Naive B cell (primary cell): ENCODE results near the gene FTO. TPM values are rescaled to one million over a fixed set of nuclear protein-coding genes. Genes with fewer than 3 reads are reported as not detected.

Source experiments
- polyA plus RNA-seq, 6 donors: library from polyadenylated mRNA; unstranded; fragments of 300-500 nt; fragmentation: Illumina TruSeq; gene quantifications; one replicate each; pipeline ENCODE4 v1.2.3, GENCODE V29; 2021; ENCODE audit warnings: low read depth in 6 of 6

The FTO gene
- polyA plus RNA-seq, 6 donors from 2014 or later = 64.7 to 89.0 (median 79.6) TPM

Other genes with a start within 250 kb of the FTO start
- 10 to 100 TPM; 11.6 to 17.9 (median 13.8) TPM for gene AKTIP, start 200.9 kb upstream of the FTO start, polyA plus RNA-seq
- 1 to 10 TPM; 2.0 to 3.4 (median 2.7) TPM for gene RPGRIP1L, start 297 bp upstream of the FTO start, polyA plus RNA-seq